ENCODE data around the gene PBX1.

The PBX1 gene

GRCh38 chr1:164790081-164790480 is 231.1 kb downstream of the PBX1 start:
- no peak for DNase-seq

DNA sequence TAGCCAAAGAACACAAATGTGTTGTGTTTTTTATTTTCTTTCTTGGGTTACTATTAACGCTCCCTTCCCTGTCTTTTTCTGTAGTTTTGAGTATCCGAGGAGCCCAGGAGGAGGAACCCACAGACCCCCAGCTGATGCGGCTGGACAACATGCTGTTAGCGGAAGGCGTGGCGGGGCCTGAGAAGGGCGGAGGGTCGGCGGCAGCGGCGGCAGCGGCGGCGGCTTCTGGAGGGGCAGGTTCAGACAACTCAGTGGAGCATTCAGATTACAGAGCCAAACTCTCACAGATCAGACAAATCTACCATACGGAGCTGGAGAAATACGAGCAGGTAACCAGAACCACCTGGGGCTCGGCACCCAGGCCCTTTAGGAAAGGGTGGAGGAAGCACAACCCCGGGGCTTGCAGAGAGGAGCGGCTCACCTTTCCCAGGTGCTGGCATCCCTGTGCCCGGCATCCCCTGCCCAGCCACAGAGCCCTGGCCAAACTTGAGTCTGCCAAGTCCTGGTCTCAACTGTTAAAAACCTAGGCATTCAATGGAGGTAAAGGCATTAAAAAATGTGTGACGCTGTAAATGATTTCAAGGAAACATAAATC is 233.5 kb downstream of the PBX1 start:
- DNase-seq: no peak

GRCh38 chr1:164794356-164794755 is 235.4 kb downstream of the PBX1 start:
- DNase-seq: no peak

- no peak for DNase-seq
Observed at GRCh38 chr1:164796916-164797315, 237.9 kb downstream of the PBX1 start.

GRCh38 chr1:164801246-164801731 is 242.3 kb downstream of the PBX1 start:
- DNase-seq: no peak

DNA sequence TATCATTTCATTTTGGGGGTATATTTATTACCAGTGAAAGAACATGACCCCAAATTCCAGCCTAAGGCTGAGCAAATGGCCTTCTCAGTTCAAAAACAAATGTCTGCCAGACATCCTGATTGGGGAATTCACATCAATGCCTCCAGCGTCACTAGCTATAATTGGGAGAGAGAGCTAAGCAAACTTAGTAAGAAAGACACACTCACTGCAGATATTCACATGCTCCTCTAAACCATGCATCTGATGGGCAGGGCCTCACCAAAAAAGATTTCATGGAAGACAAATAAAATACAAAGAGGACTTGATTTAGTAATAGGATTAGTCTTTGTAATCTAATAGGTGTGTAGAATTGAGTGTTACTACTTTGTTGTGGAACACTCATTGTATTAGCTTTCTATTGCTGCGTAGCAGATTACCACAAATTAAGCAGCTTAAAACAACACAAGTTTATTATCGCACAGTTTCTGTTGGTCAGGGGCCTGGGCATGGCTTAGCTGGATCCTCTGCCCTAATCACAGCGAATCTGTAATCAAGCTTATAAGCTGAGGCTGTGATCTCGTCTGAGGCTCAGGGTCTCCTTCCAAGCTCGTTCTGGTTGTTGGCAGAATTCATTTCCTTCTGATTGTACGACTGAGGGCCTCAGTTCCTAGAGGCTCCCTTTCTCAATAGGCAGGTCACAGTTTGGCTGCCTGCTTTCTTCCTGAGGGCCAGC is 243.0 kb downstream of the PBX1 start:
- no peak for DNase-seq

- no peak for DNase-seq
Observed at GRCh38 chr1:164802529-164803282, 243.7 kb downstream of the PBX1 start.

GRCh38 chr1:164803366-164803765 is 244.4 kb downstream of the PBX1 start:
- no peak for DNase-seq

GRCh38 chr1:164804366-164804765 is 245.4 kb downstream of the PBX1 start:
- DNase-seq: no peak

DNA sequence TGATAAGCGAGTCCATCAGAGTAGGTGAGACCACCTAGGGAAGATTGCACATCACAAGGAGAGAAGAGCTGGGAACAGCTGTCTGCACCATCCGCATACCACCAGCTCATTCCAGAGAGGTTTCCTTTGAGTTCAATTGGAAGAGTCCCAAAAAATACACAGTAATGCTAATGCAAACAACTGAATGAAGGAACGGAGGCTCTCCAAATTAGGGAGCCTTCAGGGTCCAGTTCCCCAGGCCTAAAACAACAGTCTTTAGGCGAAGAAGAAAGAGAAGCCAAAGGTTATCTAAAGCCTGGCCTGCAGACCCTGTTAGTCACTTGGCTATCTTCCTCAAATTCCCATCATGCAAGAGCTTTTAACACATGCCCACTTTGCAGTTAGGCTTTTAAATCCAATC is 246.4 kb downstream of the PBX1 start:
- DNase-seq: no peak

DNA sequence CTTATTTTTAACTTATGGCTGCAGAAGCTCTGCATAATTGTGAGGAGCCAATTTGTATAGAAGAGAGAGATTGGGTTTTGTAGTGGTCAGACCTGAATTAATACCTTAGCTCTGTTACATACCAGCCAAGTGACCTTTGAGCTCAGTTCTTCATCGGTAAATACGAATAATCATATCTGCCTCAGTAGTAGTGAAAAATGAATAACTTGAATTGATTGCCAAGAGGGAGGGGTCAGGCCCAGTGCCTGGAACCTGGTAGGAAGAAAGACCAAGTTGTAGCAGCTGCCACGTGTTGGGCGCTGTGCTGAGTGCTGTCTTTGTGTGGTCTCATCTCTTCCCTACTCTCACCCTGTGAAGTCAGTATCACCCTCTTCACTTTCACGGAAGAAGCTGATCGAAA is 247.5 kb downstream of the PBX1 start:
- DNase-seq: no peak

DNA sequence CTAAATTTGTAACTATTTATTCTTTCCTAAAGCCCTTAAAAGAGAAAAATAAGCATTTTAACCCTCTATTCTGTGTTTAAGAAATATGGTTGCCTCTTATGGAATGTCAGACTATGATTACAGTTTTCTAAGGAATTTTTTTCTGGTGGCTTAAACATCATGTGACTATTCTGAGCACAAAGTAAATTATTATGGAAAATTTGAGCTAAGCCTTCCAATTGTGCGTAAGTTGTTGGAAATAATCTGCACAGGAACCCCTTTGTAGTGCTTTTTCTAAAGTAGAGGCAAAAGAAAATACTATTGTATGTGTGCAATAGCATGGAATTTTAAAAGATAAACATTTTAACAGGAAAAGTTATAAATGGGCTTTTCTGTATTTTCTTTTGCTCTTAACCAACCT is 254.8 kb downstream of the PBX1 start:
- no peak for DNase-seq

DNA sequence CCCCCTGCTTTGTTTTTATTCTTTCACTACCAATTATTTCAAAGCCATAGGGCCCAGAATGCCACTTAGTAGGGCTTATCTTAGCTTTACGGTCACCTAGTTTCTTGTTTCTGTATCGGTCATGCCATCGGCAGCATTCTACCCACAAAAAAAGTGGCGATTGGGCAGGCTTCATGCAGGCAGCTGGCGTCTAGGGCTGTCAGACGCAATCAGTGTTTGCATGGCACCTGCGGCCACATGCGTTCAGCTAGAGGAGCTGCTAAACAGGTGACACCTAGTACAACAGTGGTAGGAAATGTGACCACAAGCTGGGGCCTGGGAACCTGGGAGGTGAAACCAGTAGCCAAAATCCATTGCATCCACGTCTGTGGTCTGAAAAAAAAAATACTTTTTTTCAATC is 262.7 kb downstream of the PBX1 start:
- DNase-seq: no peak

- DNase-seq: no peak
Observed at GRCh38 chr1:164823486-164824279, 264.7 kb downstream of the PBX1 start.

DNA sequence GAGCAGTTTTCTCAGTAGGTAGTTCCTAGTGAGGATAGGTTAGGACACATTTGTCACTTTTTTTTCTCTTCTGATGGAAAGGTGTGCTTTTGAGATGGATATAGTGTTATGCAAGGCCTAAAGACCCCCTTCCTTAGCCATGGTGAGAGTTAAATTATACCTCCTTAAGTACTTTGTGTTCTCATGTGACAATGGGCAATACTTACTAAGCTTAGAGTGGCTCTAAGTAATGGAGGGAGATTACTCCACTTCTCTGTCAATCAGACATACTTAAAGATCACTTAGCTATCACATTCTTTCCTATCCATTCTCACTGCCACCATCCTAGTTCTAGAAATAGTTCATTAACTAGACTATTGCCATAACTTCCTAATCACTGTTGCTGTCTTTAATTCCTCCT is 265.6 kb downstream of the PBX1 start:
- DNase-seq: no peak

GRCh38 chr1:164830628-164831027 is 271.6 kb downstream of the PBX1 start:
- no peak for DNase-seq

GRCh38 chr1:164834641-164835040 is 275.7 kb downstream of the PBX1 start:
- DNase-seq: no peak

GRCh38 chr1:164836614-164837018 is 277.6 kb downstream of the PBX1 start:
- no peak for DNase-seq

DNA sequence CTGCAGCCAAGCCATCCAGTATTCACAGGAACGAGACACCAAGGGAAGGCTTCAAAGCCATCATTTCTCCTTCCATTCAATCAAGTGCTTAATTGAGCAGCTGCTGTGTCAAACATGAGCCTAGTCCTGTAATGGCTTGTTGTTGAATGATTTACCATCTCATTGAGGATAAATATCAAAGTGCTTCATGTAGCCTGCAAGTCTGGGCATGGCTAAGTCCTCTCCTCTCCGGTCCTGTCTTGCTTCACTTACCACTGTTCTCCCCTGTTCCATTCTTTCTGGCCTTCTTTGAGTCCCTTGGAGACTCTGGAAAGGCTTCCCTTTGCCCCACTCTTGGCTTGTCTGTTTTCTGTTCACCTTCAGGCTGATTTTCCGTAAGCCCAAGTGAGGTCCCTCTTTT is 279.8 kb downstream of the PBX1 start:
- no peak for DNase-seq

DNA sequence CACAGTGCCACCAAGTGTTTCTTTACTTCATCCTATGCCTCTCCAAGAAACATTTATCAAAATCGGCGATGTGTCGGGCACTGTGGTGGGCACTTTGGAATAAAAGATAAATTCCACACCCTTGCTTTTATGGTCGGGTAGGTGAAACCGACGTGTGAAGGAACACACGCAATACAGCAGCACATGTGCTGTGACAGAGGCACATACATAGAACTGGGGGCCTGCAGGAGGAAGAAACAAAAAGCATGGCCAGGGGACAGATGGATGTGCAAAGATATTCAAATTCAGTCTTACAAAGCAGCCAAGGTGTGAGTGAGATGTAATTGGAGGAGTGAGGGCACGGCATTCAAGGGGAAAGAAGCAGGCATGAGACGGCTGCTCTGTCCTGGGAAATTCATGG is 282.0 kb downstream of the PBX1 start:
- no peak for DNase-seq

DNA sequence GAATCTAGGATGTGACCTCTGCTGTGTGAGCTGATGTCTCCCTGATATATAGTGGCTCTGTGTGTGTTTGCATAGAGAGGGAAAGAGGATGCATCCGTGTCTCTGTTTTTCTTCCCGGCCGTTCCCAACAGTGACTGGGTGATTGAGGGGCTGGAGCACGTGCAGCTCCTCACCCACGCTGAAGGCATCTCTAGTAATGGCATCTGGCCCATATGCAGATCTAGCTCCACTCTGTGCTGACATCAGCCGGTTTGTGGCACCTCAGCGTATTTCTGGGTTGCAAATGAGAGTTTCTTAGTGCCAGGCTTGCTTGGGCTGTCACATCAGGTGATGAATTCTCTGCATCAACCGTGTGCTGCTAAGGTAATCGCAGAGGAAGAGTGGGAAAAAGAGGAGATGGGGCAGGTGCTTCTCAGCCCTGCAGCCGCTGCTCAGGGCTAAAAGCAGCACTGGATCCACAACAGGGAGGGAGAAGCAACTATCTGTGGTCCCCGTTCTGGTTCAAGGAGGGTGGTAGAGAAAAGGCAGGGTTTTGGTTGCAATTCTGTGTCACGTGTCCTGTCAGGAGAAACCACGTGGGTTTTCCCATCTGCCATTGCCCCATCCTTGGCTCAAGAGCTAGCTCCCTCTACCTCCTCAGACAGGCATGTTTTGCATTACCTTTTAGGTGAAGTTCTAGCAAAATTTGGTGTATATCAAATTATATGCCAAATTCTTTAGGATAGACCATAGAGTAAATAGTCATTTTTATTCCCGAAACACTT is 282.9 kb downstream of the PBX1 start:
- no peak for DNase-seq

GRCh38 chr1:164842870-164843269 is 283.9 kb downstream of the PBX1 start:
- no peak for DNase-seq
